ENCODE measurements around the gene PDE7B. TPM values are rescaled to one million over a fixed set of nuclear protein-coding genes. Genes with fewer than 3 reads are reported as not detected.

PDE7B gene
- total RNA-seq, 1 donor from 2014 or later, result 3.9 TPM

DNA sequence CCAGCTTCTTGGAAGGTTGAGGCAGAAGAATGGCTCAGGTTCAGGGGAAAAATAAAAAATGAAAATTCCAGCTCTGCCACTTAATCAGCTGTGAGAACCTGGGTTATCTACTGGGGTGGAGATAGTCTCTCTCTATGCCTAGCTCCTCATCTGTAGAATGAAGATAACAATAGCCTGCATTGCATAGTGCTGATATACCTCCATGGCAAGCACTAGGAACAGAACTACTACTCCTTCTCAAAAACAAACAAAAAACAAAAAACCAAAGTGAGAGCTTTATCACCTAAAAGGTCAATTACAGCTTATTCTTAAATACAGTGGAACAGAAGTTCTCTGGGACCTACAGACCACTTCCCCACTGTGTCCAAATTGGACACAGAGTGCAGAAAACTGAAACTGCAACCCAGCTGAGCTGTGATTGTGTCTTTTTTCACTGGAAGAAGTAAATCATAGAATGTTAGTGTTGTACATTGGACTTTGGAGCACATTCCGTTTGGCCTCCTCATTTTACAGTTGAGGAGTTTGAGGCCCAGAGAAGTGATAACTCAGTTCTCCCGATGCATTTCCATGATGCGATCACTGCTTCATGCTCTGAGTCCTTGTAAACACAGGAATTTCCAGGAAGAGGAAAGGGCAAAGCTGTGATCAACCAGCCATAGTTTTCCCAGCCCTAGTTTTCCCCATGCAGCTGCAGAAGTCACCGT lies 375.3 kb downstream of the PDE7B start:
- DNase-seq (ENCODE audit: extremely low spot score, unreplicated experiment), result no peak
- H3K9me3 Mint-ChIP-seq (ENCODE audit: unreplicated experiment), result no peaks in the 10 kb centered on the region
- H3K4me1 Mint-ChIP-seq (ENCODE audit: unreplicated experiment), result peaks cover 19% of the 10 kb centered on the region
- TF ChIP-seq, protein P1, sequence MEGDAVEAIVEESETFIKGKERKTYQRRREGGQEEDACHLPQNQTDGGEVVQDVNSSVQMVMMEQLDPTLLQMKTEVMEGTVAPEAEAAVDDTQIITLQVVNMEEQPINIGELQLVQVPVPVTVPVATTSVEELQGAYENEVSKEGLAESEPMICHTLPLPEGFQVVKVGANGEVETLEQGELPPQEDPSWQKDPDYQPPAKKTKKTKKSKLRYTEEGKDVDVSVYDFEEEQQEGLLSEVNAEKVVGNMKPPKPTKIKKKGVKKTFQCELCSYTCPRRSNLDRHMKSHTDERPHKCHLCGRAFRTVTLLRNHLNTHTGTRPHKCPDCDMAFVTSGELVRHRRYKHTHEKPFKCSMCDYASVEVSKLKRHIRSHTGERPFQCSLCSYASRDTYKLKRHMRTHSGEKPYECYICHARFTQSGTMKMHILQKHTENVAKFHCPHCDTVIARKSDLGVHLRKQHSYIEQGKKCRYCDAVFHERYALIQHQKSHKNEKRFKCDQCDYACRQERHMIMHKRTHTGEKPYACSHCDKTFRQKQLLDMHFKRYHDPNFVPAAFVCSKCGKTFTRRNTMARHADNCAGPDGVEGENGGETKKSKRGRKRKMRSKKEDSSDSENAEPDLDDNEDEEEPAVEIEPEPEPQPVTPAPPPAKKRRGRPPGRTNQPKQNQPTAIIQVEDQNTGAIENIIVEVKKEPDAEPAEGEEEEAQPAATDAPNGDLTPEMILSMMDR (IDR thresholded peaks at IDR 0.05), result no peak
- H3K27me3 Mint-ChIP-seq (ENCODE audit: unreplicated experiment), result no peaks in the 10 kb centered on the region
- H3K36me3 Mint-ChIP-seq (ENCODE audit: unreplicated experiment), result no peaks in the 10 kb centered on the region
- no peak overlapping the region for H3K27ac Mint-ChIP-seq (ENCODE audit: unreplicated experiment)
- H3K4me3 Mint-ChIP-seq (ENCODE audit: unreplicated experiment), result peak overlapping the region; percentile 15

DNA sequence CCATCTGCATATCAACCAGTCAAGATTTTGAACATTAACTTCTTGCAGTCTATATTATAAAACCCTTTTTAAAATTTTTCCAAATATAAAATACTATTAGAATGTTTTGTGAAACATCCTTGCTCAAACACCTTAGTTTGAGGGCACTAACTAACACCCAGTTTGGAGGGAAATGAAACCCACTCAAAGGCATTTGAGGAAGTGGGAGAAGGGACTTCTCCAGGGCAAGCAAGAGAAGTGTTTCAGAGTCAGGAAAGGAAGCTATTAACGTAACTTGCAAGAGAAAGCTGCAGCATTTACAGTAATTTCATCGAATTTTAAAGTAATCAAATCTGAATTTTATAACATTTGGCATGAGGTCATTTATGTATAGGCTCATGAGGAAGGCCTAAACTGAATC lies 377.3 kb downstream of the PDE7B start:
- H3K4me3 Mint-ChIP-seq (ENCODE audit: unreplicated experiment), result no peak overlapping the region
- peaks cover 19% of the 10 kb centered on the region for H3K4me1 Mint-ChIP-seq (ENCODE audit: unreplicated experiment)
- H3K9me3 Mint-ChIP-seq (ENCODE audit: unreplicated experiment), result no peaks in the 10 kb centered on the region
- TF ChIP-seq, protein P1 (IDR thresholded peaks at IDR 0.05), result no peak
- no peak overlapping the region for H3K27ac Mint-ChIP-seq (ENCODE audit: unreplicated experiment)
- H3K27me3 Mint-ChIP-seq (ENCODE audit: unreplicated experiment), result no peaks in the 10 kb centered on the region
- H3K36me3 Mint-ChIP-seq (ENCODE audit: unreplicated experiment), result no peaks in the 10 kb centered on the region
- DNase-seq (ENCODE audit: extremely low spot score, unreplicated experiment), result no peak

DNA sequence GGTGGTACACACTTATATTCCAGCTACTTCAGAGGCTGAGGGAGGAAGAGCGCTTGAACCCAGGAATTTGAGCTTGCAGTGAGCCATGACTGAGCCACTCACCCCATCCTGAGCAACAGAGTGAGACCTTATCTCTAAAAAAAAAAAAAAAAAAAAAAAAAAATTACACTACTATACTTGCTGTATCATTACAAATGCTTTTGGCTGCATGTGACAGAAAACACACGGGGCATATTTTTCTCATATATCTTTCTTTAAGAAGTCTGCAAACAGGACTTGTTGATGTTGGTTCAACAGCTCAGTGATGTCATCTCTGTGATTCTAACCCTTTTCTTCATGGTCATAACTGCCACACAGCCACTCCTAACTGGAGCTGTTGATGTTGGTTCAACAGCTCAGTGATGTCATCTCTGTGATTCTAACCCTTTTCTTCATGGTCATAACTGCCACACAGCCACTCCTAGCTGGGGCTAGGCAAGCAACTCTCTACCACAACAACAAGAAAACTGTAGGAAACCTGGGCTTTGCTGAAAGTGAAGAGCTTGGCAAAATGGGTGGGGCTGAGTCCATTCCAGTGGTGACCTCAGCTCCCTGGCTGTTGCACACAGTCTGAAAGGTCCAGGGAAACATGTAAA lies 378.8 kb downstream of the PDE7B start:
- Mint-ChIP-seq H3K27ac (ENCODE audit: unreplicated experiment) (peak overlapping the region; percentile 67), H3K36me3 (ENCODE audit: unreplicated experiment) (no peaks in the 10 kb centered on the region)
- TF ChIP-seq, protein P1 (IDR thresholded peaks at IDR 0.05), result no peak

GRCh38 chr6:136232701-136233100 lies 381.2 kb downstream of the PDE7B start:
- Mint-ChIP-seq H3K9me3 (ENCODE audit: unreplicated experiment) (no peaks in the 10 kb centered on the region), H3K4me1 (ENCODE audit: unreplicated experiment) (peaks cover 10% of the 10 kb centered on the region), H3K4me3 (ENCODE audit: unreplicated experiment) (no peak overlapping the region), H3K27ac (ENCODE audit: unreplicated experiment) (no peak overlapping the region), H3K36me3 (ENCODE audit: unreplicated experiment) (peaks cover 3% of the 10 kb centered on the region), H3K27me3 (ENCODE audit: unreplicated experiment) (no peaks in the 10 kb centered on the region)
- TF ChIP-seq, protein P1 (IDR thresholded peaks at IDR 0.05), result no peak
- DNase-seq (ENCODE audit: extremely low spot score, unreplicated experiment), result no peak

More for the DNA sequence above, 378.8 kb downstream of the PDE7B start:
- no peak overlapping the region for H3K4me3 Mint-ChIP-seq (ENCODE audit: unreplicated experiment)
- DNase-seq (ENCODE audit: extremely low spot score, unreplicated experiment), result no peak
- peaks cover 20% of the 10 kb centered on the region for H3K4me1 Mint-ChIP-seq (ENCODE audit: unreplicated experiment)
- H3K9me3 Mint-ChIP-seq (ENCODE audit: unreplicated experiment), result no peaks in the 10 kb centered on the region
- no peaks in the 10 kb centered on the region for H3K27me3 Mint-ChIP-seq (ENCODE audit: unreplicated experiment)

GRCh38 chr6:136235233-136235564 lies 383.7 kb downstream of the PDE7B start:
- Mint-ChIP-seq H3K4me1 (ENCODE audit: unreplicated experiment) (peaks cover 10% of the 10 kb centered on the region), H3K27me3 (ENCODE audit: unreplicated experiment) (no peaks in the 10 kb centered on the region), H3K4me3 (ENCODE audit: unreplicated experiment) (no peak overlapping the region)

More at GRCh38 chr6:136235233-136235564, 383.7 kb downstream of the PDE7B start:
- H3K27ac Mint-ChIP-seq (ENCODE audit: unreplicated experiment), result no peak overlapping the region
- TF ChIP-seq, protein P1 (IDR thresholded peaks at IDR 0.05), result no peak
- H3K36me3 Mint-ChIP-seq (ENCODE audit: unreplicated experiment), result peaks cover 5% of the 10 kb centered on the region
- H3K9me3 Mint-ChIP-seq (ENCODE audit: unreplicated experiment), result no peaks in the 10 kb centered on the region
- DNase-seq (ENCODE audit: extremely low spot score, unreplicated experiment), result no peak

Data from osteocyte (in vitro differentiated cells).